ENCODE data around the gene NEK10. TPM values are rescaled to one million over a fixed set of nuclear protein-coding genes. Genes with fewer than 3 reads are reported as not detected.

NEK10 gene
- total and polyA plus RNA-seq, 2 donors (not counting 3 experiments of a cell fraction or from before 2014, with no cell fraction given): 0.32 to 5.0 TPM

DNA sequence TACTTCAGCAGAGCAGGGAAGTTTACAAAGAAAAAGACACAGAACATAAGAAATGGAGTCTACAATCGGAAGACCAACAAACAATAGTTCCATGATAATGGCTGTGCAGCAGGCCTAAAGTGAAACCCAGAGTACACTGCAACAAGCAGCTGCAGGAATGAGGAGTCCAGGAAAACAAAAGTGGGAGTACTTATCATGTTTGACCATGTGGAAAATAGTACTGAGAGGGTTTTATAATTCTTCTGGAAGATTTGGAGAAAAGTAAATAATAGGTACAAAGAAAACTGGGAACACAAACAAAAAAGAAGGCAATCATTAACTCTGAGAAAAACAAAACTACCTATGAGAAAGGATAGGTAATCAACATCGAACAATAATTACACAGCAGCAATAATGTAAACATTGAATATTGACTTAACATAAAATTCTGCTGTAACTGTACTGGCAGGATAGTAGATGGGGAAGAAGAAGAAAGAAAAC lies 87.5 kb downstream of the NEK10 start:
- FAIRE-seq: no peak
- dilution Hi-C loops (cut with MboI; ENCODE audit: extremely low pct_ligation_motif_present, low sequenced_read_pairs): no loop called here

More for the DNA sequence above, 87.5 kb downstream of the NEK10 start:
- POLR2A ChIA-PET: no interaction called here
- Histone ChIP-seq H3K27ac (ENCODE audit: insufficient read depth, low read depth, low read length) (no peak overlapping the region), H3K9me1 (replicated peaks; ENCODE audit: control insufficient read depth, extremely low read depth, insufficient read depth, low read length) (no peaks in the 10 kb centered on the region), H4K20me1 (replicated peaks; ENCODE audit: control insufficient read depth, extremely low read depth, insufficient read depth, low read length) (no peaks in the 10 kb centered on the region), H2AFZ (ENCODE audit: low read depth, low read length) (no peak overlapping the region), H3K4me2 (ENCODE audit: insufficient read depth, low read length) (no peak overlapping the region), H3K9me3 (replicated peaks; ENCODE audit: control insufficient read depth, insufficient read depth, low read length) (no peaks in the 10 kb centered on the region), H3K79me2 (ENCODE audit: control insufficient read depth, insufficient read depth, low read length) (no peaks in the 10 kb centered on the region), H3K9ac (replicated peaks; ENCODE audit: extremely low read depth, insufficient read depth, low read length) (no peak overlapping the region), H3K4me3 (replicated peaks in 1 of 3; ENCODE audit: insufficient read depth in 1 of 3, low read depth in 1 of 3, low read length in 3 of 3) (no peak overlapping the region), H3K4me1 (ENCODE audit: control insufficient read depth, extremely low read depth, insufficient read depth, low read length) (no peaks in the 10 kb centered on the region), H3K27me3 (ENCODE audit: control insufficient read depth in 2 of 2, insufficient read depth in 2 of 2, low read length in 2 of 2) (no peaks in the 10 kb centered on the region), H3K36me3 (ENCODE audit: control insufficient read depth in 2 of 2, extremely low read depth in 1 of 2, insufficient read depth in 2 of 2, low read length in 2 of 2) (no peaks in the 10 kb centered on the region)
- BruUV-seq (replicated peaks): no TSS peak
- TF ChIP-seq POLR2A (IDR thresholded peaks at IDR 0.05; ENCODE audit: low read depth, low read length) (no peak), FOS (IDR thresholded peaks at IDR 0.05; ENCODE audit: borderline replicate concordance, insufficient read depth, low read length) (no peak), GATA2 (IDR thresholded peaks at IDR 0.05; ENCODE audit: insufficient read depth, insufficient read length, low read depth, low read length) (no peak), POLR2AphosphoS5 (IDR thresholded peaks at IDR 0.05; ENCODE audit: insufficient read depth, low read depth, low read length) (no peak), EZH2 (IDR thresholded peaks at IDR 0.05; ENCODE audit: borderline replicate concordance, low read depth, low read length, severe bottlenecking) (no peak), MYC (IDR thresholded peaks at IDR 0.05; ENCODE audit: low read depth, low read length) (no peak), JUN (IDR thresholded peaks at IDR 0.05; ENCODE audit: borderline replicate concordance, insufficient read depth, insufficient read length, low read depth) (no peak)
- TF ChIP-seq, protein P1, sequence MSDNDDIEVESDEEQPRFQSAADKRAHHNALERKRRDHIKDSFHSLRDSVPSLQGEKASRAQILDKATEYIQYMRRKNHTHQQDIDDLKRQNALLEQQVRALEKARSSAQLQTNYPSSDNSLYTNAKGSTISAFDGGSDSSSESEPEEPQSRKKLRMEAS (IDR thresholded peaks at IDR 0.05; ENCODE audit: insufficient read depth, insufficient read length): no peak
- TF ChIP-seq, protein P2, sequence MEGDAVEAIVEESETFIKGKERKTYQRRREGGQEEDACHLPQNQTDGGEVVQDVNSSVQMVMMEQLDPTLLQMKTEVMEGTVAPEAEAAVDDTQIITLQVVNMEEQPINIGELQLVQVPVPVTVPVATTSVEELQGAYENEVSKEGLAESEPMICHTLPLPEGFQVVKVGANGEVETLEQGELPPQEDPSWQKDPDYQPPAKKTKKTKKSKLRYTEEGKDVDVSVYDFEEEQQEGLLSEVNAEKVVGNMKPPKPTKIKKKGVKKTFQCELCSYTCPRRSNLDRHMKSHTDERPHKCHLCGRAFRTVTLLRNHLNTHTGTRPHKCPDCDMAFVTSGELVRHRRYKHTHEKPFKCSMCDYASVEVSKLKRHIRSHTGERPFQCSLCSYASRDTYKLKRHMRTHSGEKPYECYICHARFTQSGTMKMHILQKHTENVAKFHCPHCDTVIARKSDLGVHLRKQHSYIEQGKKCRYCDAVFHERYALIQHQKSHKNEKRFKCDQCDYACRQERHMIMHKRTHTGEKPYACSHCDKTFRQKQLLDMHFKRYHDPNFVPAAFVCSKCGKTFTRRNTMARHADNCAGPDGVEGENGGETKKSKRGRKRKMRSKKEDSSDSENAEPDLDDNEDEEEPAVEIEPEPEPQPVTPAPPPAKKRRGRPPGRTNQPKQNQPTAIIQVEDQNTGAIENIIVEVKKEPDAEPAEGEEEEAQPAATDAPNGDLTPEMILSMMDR (IDR thresholded peaks at IDR 0.05; ENCODE audit: extremely low read depth in 1 of 2, insufficient read depth in 1 of 2, low read depth in 1 of 2, low read length in 2 of 2): no peak
- no peak for DNase-seq (ENCODE audit: low read depth, low spot score)
- intact Hi-C loops (cut with micrococcal nuclease): no loop called here
- CTCF ChIA-PET: no interaction called here
